HFFc6 (cell line): ENCODE data around the gene GPR25. TPM values are rescaled to one million over a fixed set of nuclear protein-coding genes. Genes with fewer than 3 reads are reported as not detected.

Source experiments
- DNase-seq: peaks from one replicate; pipeline ENCODE4 v3.0.0-alpha.2; 2018
- H3K27ac Mint-ChIP-seq: 2 replicates; pipeline ENCODE4 v1.8.0; 2020; ENCODE audit warnings: mild to moderate bottlenecking, mixed read lengths
- H3K27me3 Mint-ChIP-seq: 2 replicates; pipeline ENCODE4 v1.8.0; 2021; ENCODE audit warnings: mild to moderate bottlenecking, moderate library complexity, mixed read lengths; ENCODE audit not compliant: insufficient read depth
- H3K36me3 Mint-ChIP-seq: 2 replicates; pipeline ENCODE4 v1.8.0; 2021; ENCODE audit warnings: low read depth, mixed read lengths
- H3K4me1 Mint-ChIP-seq: 2 replicates; pipeline ENCODE4 v1.8.0; 2020; ENCODE audit warnings: low read depth, mixed read lengths
- H3K4me3 Mint-ChIP-seq: 2 replicates; pipeline ENCODE4 v1.8.0; 2020; ENCODE audit warnings: mild to moderate bottlenecking, moderate library complexity, mixed read lengths
- H3K9me3 Mint-ChIP-seq: 2 replicates; pipeline ENCODE4 v1.8.0; 2020; ENCODE audit warnings: mild to moderate bottlenecking, mixed read lengths
- CTCF ChIP-seq: fragments of 200-600 bp; sonication (generic); IDR thresholded peaks from 2 replicates; pipeline ENCODE4 v1.5.0; 2021; ENCODE audit warnings: antibody characterized with exemption, mild to moderate bottlenecking
- total RNA-seq, 6 experiments: library from RNA; stranded (reverse); fragmentation: NEBNext Ultra II Directional; extraction: Animal tissue kit (Norgen Biotek cat#: 25700); gene quantifications; 2 replicates in 1 of 6; 3 replicates in 5 of 6; pipeline ENCODE4 v1.2.3, GENCODE V29; 2021

Gene GPR25
- total RNA-seq, 6 experiments from 2014 or later = not detected

- Mint-ChIP-seq H3K4me1 (peaks cover 6% of the 10 kb centered on the region; the same call in 1 of the 2 replicates), H3K27ac (no peak overlapping the region), H3K4me3 (no peak overlapping the region), H3K9me3 (no peaks in the 10 kb centered on the region), H3K36me3 (no peaks in the 10 kb centered on the region), H3K27me3 (peaks cover 47% of the 10 kb centered on the region)
- DNase-seq = no peak
- TF ChIP-seq CTCF = no peak
These were observed 26.7 kb downstream of the GPR25 start for GRCh38 chr1:200899451-200899915.

- Mint-ChIP-seq H3K9me3 (no peaks in the 10 kb centered on the region), H3K4me1 (peaks cover 6% of the 10 kb centered on the region; the same call in 1 of the 2 replicates), H3K4me3 (no peak overlapping the region), H3K27ac (no peak overlapping the region), H3K36me3 (no peaks in the 10 kb centered on the region), H3K27me3 (peaks cover 51% of the 10 kb centered on the region)
- DNase-seq = no peak
- TF ChIP-seq CTCF = no peak
These were observed 27.4 kb downstream of the GPR25 start for GRCh38 chr1:200899954-200900867.

DNA sequence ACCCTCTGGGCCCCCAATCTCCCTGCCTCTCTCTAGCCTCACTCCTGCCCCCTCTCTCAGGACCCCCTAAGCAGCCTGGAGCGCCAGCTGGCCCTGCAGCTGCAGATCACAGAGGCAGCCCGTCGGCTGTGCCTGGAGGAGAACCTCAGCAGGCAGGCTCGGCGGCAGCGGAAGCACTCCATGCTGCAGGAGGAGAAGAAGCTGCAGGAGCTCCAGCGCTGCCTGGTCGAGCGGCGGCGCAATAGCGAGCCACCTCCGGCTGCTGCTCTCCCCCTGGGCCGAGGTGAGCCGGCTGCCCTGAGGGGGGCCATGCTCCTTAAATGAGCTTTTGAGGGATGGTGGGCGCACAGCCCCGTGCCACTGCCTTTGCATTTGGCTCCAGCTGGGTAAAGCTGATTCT, 28.1 kb downstream of the GPR25 start:
- peaks cover 51% of the 10 kb centered on the region for H3K27me3 Mint-ChIP-seq
- peaks cover 6% of the 10 kb centered on the region; the same call in 1 of the 2 replicates for H3K4me1 Mint-ChIP-seq
- no peak for TF ChIP-seq CTCF
- no peak for DNase-seq
- no peak overlapping the region for H3K27ac Mint-ChIP-seq
- H3K36me3 Mint-ChIP-seq = no peaks in the 10 kb centered on the region
- H3K4me3 Mint-ChIP-seq = no peak overlapping the region
- no peaks in the 10 kb centered on the region for H3K9me3 Mint-ChIP-seq

DNA sequence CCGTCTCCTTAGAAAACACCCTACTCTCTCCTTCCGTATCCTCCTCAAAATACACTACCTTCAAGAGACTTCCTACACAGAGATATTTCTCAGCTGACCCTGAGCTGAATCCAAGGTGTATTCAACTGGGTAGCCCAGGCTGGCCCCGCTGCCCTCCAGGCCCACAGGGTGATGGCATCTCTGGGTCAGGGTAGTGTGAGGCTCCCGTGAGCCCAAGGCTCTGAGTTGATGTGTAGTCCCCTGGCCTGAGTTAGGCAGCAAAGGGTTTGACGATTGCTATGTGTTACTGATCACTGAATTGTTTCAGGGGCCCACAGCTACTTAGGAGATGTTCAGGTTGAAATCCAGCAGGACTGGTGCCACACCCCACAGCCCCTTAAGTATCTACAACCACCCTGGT, 28.6 kb downstream of the GPR25 start:
- Mint-ChIP-seq H3K4me3 (no peak overlapping the region), H3K4me1 (peaks cover 4% of the 10 kb centered on the region; the same call in 1 of the 2 replicates), H3K27ac (no peak overlapping the region), H3K36me3 (no peaks in the 10 kb centered on the region), H3K9me3 (no peaks in the 10 kb centered on the region), H3K27me3 (peaks cover 49% of the 10 kb centered on the region)
- TF ChIP-seq CTCF = no peak
- DNase-seq = no peak

- H3K4me1 Mint-ChIP-seq = no peaks in the 10 kb centered on the region
- H3K36me3 Mint-ChIP-seq = no peaks in the 10 kb centered on the region
- TF ChIP-seq CTCF = no peak
- H3K4me3 Mint-ChIP-seq = no peak overlapping the region
- peaks cover 49% of the 10 kb centered on the region for H3K27me3 Mint-ChIP-seq
- no peaks in the 10 kb centered on the region for H3K9me3 Mint-ChIP-seq
- H3K27ac Mint-ChIP-seq = no peak overlapping the region
- no peak for DNase-seq
These were observed 29.1 kb downstream of the GPR25 start for GRCh38 chr1:200901796-200902444.
